ENCODE data around the gene CCDC18.

DNA sequence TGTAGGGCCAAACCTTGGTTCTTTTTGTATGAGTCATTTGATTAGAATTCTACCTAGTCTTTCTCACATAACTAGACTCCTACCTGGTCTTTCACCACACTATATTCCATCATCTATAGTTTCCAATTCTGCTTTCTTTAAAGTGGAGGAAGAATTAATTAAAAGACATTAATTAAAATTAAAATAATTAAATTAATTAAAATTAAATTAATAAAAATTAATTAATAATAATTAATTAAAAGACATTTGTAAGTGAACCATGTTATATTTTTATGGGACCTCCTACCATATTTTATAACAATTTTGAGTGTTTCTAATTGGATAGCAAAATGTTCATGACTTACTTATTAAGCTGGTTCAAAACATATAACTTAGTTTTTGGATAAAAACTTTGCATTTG is 77.4 kb downstream of the CCDC18 start:
- no peak for TF ChIP-seq EZH2 (IDR thresholded peaks at IDR 0.05; ENCODE audit: low read length, unreplicated experiment)
- TF ChIP-seq, protein P1, sequence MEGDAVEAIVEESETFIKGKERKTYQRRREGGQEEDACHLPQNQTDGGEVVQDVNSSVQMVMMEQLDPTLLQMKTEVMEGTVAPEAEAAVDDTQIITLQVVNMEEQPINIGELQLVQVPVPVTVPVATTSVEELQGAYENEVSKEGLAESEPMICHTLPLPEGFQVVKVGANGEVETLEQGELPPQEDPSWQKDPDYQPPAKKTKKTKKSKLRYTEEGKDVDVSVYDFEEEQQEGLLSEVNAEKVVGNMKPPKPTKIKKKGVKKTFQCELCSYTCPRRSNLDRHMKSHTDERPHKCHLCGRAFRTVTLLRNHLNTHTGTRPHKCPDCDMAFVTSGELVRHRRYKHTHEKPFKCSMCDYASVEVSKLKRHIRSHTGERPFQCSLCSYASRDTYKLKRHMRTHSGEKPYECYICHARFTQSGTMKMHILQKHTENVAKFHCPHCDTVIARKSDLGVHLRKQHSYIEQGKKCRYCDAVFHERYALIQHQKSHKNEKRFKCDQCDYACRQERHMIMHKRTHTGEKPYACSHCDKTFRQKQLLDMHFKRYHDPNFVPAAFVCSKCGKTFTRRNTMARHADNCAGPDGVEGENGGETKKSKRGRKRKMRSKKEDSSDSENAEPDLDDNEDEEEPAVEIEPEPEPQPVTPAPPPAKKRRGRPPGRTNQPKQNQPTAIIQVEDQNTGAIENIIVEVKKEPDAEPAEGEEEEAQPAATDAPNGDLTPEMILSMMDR (conservative IDR thresholded peaks at IDR 0.05; ENCODE audit: low read depth, low read length): no peak
- TF ChIP-seq EZH2phosphoT487 (IDR thresholded peaks at IDR 0.05; ENCODE audit: borderline replicate concordance, low read length): no peak
